Fibroblast of villous mesenchyme (primary cell): Measurements from ENCODE around the gene EN2. TPM values are rescaled to one million over a fixed set of nuclear protein-coding genes. Genes with fewer than 3 reads are reported as not detected.

Experiments used
- DNase-seq: peaks from one replicate; pipeline ENCODE4 v3.0.0-alpha.2; 2010; ENCODE audit warnings: low read depth
- H3K4me3 ChIP-seq: 2 replicates; pipeline ENCODE4 v1.5.1; 2011; ENCODE audit warnings: low read depth, mild to moderate bottlenecking, low read length
- total RNA-seq: library from RNA; depleted of rRNA; stranded (reverse); fragments of >200 nt; gene quantifications from 2 replicates; pipeline ENCODE4 v1.2.3, GENCODE V29; 2012
- TF ChIP-seq, protein P1 (sequence below): IDR thresholded peaks from 2 replicates; pipeline ENCODE4 v1.5.1; 2012; ENCODE audit warnings: low read depth, mild to moderate bottlenecking, low read length; ENCODE audit not compliant: insufficient read depth

The EN2 gene
- total RNA-seq, 1 donor, result not detected

DNA sequence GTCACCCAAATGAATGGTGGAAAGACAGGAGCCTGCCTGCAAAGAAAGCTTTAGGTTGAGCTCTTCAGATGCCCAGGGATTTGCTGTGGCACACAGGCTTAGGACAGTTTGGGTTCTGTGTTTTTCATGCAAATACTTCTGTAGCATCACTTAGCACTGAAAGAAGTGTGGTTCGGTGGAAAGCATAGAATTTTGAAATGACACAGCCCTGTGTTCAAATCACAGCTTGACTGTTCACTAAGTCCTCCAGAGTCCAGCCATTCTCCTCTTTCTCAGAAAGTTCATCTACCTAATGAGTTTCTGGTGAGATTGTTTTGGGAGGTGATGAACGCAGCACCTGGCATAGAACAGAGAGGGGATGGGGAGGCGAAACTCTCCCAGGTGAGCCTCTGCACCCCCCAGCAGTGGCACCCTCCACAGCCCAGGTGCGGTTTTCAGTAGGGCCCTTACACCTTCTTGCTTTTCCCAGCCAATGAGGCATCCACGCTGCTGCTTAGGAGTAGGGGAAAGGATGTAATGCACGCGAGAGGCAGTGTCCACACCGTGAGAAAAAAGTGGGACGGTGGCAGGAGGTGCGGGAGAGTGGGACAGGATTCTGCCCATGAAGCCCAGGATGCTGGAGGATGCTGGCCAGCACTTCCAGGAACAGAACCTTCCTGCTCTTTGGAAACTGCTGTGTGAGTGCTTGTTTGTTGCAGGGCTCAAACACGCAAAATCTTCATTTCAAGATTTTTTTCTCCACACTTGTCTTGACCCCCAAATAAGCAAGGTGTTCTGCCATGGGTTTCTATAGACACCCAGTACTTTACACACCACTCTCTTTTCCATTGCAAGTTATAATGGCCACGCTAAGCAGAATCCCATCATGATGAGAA, 11.6 kb downstream of the EN2 start:
- TF ChIP-seq, protein P1, sequence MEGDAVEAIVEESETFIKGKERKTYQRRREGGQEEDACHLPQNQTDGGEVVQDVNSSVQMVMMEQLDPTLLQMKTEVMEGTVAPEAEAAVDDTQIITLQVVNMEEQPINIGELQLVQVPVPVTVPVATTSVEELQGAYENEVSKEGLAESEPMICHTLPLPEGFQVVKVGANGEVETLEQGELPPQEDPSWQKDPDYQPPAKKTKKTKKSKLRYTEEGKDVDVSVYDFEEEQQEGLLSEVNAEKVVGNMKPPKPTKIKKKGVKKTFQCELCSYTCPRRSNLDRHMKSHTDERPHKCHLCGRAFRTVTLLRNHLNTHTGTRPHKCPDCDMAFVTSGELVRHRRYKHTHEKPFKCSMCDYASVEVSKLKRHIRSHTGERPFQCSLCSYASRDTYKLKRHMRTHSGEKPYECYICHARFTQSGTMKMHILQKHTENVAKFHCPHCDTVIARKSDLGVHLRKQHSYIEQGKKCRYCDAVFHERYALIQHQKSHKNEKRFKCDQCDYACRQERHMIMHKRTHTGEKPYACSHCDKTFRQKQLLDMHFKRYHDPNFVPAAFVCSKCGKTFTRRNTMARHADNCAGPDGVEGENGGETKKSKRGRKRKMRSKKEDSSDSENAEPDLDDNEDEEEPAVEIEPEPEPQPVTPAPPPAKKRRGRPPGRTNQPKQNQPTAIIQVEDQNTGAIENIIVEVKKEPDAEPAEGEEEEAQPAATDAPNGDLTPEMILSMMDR, result no peak
- H3K4me3 ChIP-seq, result no peak overlapping the region
- no peak for DNase-seq

DNA sequence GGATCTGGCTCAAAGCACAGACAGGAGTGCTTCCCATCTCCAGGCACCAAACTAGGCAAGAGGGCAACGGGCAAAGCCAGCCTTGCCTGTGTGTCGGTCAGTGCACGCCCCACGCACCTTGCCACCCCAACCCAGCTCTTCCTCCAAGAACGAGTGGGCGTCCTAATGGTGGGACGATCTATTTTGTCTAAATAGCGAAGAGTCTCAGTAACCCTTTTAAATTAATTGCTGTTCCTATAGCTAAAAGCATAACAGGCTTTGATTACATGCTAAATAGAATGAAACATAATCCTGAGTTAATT, 12.2 kb downstream of the EN2 start:
- no peak for DNase-seq
- H3K4me3 ChIP-seq, result no peak overlapping the region
- TF ChIP-seq, protein P1, result no peak

DNA sequence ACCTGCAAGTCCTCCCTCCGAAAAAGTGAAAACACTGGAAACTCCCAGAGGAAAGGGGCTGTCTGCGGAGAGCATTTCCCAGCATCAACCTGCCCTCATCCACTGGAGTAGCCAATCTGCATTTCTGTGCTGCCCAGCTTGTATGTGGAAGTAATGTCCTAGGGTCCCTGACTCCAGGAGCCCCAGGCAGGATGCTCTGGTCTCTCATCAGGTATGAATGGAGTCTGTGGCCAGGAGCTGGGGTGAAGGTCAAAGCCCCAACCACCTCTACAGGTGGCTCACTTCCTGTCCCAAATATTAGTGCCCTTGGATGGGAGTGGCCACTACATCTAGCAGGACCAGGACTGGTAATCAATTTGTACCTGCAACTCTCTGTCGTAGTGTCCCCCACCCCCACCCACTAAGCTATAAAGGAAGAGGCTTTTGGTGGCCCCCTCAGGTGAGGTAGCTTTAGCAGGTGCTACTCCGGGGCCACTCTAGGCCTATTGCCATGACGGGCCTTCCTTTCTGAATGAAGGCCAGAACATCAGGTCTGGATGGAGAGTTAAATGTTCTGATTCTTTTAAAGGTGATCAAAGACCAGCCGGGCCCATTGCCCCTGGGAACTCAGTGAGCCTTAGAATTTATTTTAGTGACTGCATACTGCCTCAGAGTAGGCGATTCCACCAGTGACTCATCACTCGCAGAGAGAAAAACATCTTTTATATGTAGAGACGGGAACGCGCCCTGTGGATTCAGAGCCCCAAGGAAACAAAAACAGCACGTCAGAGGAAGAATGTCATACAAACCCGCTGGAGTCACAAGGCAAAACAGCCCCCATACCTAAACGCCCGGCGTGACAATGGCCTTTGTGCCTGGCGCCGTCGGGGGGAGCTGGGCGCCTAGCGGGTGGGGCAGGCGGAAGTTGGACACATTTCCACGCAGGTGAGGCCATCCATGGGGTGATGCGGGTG, 13.0 kb downstream of the EN2 start:
- no peak for DNase-seq
- no peak overlapping the region for H3K4me3 ChIP-seq
- TF ChIP-seq, protein P1, result no peak

DNA sequence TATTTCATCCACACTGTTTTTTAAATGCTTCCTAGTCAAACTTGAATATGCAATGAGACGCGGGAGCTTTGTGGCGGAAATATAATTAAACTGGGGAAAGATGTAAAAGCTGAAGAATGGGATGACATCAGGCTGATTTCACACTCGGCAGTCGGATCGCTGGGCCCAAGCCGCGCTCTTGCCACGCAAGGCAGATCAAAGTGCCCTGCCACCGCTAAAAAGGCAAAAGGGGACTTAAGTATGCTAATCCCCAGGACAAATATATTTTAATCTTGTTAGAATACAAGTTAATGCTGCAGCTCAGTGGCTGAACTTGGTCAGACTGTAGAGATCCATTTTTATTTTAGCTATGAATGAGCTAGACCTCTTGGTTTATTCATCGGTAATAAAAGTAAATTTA, 13.8 kb downstream of the EN2 start:
- TF ChIP-seq, protein P1, result no peak
- no peak overlapping the region for H3K4me3 ChIP-seq
- no peak for DNase-seq

DNA sequence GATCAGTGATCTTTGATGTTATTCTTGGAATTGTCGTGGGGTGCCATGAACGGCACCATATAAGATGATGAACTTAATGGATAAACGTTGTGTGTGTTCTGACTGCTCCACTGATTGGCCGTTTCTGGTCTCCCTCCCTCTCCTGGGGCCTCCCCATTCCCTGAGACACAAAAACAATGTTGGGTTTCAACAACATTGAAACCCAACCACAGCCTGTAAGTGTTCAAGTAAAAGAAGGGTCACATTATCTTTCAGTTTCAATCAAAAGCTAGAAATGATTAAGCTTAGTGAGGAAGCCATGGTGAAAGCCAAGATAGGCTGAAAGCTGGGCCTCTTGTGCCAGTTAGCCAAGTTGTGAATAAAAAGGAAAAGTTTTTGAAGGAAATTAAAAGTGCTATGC, 19.5 kb downstream of the EN2 start:
- TF ChIP-seq, protein P1, result no peak
- DNase-seq, result no peak
- H3K4me3 ChIP-seq, result no peak overlapping the region

DNA sequence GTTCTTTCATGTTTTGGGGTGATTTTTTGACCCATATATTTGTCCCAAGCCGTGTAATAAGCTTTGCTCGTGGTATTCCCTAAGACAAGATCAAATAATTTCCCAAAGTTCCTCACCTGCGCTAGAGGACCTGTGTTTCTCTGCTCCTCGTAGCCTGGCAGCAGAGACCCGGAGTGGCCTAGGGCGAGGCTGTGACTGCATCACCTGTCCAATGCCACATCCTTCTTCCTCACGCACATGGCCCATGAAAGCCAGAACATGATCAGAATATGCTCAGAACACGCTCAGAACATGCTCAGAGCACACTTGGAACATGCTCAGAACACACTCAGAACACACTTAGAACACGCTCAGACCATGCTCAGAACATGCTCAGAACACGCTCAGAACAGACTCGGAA, 23.8 kb downstream of the EN2 start:
- H3K4me3 ChIP-seq, result no peak overlapping the region
- TF ChIP-seq, protein P1, result no peak
- DNase-seq, result no peak
